Kidney (tissue), 14 donors: ENCODE data around the gene SIK3. TPM values are rescaled to one million over a fixed set of nuclear protein-coding genes. Genes with fewer than 3 reads are reported as not detected.

Experiments used
- DNase-seq, 5 donors: peaks; one replicate each; pipeline ENCODE4 v3.0.0-alpha.2; 2013 to 2020
- FAIRE-seq: peaks from 2 replicates; lab custom pipeline; 2012; peaks lifted over from hg19 to GRCh38; lab: Jason Lieb, UNC
- H3K27ac ChIP-seq, 2 donors: one replicate each; pipeline ENCODE4 v1.7.0; 2013; ENCODE audit warnings: low read depth in 2 of 2, low read length in 2 of 2, inconsistent platforms in 1 of 2
- H3K27me3 ChIP-seq: one replicate; pipeline ENCODE4 v1.7.1; 2013; ENCODE audit warnings: low read length, inconsistent platforms; ENCODE audit not compliant: control insufficient read depth, insufficient read depth
- H3K36me3 ChIP-seq, 3 donors: one replicate each; pipeline versions ENCODE4 v1.7.0 to v1.7.1; 2013; ENCODE audit warnings: low read length in 3 of 3, control low read depth in 1 of 3, inconsistent platforms in 1 of 3; ENCODE audit not compliant: insufficient read depth in 3 of 3, control insufficient read depth in 2 of 3
- H3K4me1 ChIP-seq, 3 donors: one replicate each; pipeline versions ENCODE4 v1.7.0 to v1.7.1; 2013; ENCODE audit warnings: low read length in 3 of 3, inconsistent platforms in 1 of 3, low read depth in 1 of 3; ENCODE audit not compliant: control insufficient read depth in 2 of 3, insufficient read depth in 2 of 3
- H3K4me3 ChIP-seq, 3 donors: one replicate each; pipeline versions ENCODE4 v1.7.0 to v1.8.1; 2013; ENCODE audit warnings: low read length in 3 of 3, control low read depth in 1 of 3, inconsistent platforms in 1 of 3
- H3K9ac ChIP-seq, 3 donors: one replicate each; pipeline versions ENCODE4 v1.7.0 to v1.7.1; 2013; ENCODE audit warnings: low read length in 3 of 3, control low read depth in 1 of 3, inconsistent platforms in 1 of 3
- H3K9me3 ChIP-seq, 3 donors: one replicate each; pipeline versions ENCODE4 v1.7.0 to v1.7.1; 2013; ENCODE audit warnings: low read length in 3 of 3, control low read depth in 1 of 3, inconsistent platforms in 1 of 3; ENCODE audit not compliant: control insufficient read depth in 2 of 3, insufficient read depth in 1 of 3
- CTCF ChIP-seq: IDR thresholded peaks from 3 replicates; pipeline ENCODE4 v1.5.1; 2012; ENCODE audit warnings: mild to moderate bottlenecking, moderate library complexity, borderline replicate concordance; ENCODE audit not compliant: insufficient read depth; ENCODE audit errors: extremely low read depth
- intact Hi-C: fragments of 100-400 bp; cut with DNase I; formaldehyde crosslinking; loops from one replicate; pipeline ENCODE4 v1.11.1; 2022
- polyA plus RNA-seq: library from polyadenylated mRNA; stranded (reverse); fragments of 350-450 nt; fragmentation: Illumina TruSeq; extraction: RNeasy Lipid Tissue Mini Kit (QIAGEN cat#74804); gene quantifications from one replicate; pipeline ENCODE4 v1.2.3, GENCODE V29; 2014; ENCODE audit warnings: low read depth, low replicate concordance; ENCODE audit not compliant: insufficient read depth
- total RNA-seq: library from RNA; stranded (reverse); fragmentation: NEBNext Ultra II Directional; extraction: Animal tissue kit (Norgen Biotek cat#: 25700); gene quantifications from one replicate; pipeline ENCODE4 v1.2.1, GENCODE V29; 2021
- donor health status: control.
- donor health status: control.
- donor health status: control.
- donor health status: control.
- donor health status: control.
- donor health status: DM: yes; HTN: yes; CAD: no.
- donor health status: Normal renal cell carcinoma (clear cell type).

The SIK3 gene
- total and polyA plus RNA-seq, 2 donors from 2014 or later, result 12.3 to 50.7 TPM

GRCh38 chr11:116931206-116931953, 166.8 kb downstream of the SIK3 start:
- Histone ChIP-seq H3K4me1 (peaks cover 3 to 12% (median 8%) of the 10 kb centered on the region in 3 donors), H3K9me3 (no peaks in the 10 kb centered on the region), H3K27me3 (no peaks in the 10 kb centered on the region), H3K4me3 (no peak overlapping the region), H3K36me3 (peaks cover 0 to 5% (median 0%) of the 10 kb centered on the region in 3 donors), H3K27ac (no peak overlapping the region), H3K9ac (no peak overlapping the region)
- intact Hi-C loops, result no loop called here
- peak in 1 of 5 donors; percentile 61 for DNase-seq
- no peak for TF ChIP-seq CTCF
- no peak for FAIRE-seq

DNA sequence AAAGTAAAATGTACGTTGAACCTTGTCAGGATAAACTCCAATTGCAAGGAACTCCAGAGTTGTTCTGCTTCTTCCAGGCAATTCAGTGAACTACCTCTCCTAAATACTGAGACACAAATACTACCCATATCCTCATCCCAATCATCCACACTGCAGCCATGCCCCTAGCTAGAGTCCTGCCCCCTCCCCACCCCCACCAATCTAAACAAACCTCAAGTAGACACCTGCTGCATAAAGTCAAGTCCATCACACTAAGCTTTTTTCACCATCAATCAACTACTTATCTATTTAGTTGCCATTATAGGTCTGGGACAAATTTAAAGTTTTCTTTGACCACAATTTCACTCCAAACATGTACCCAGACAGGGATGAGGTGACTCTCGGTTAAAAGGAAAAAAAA, 167.6 kb downstream of the SIK3 start:
- peaks cover 3 to 12% (median 8%) of the 10 kb centered on the region in 3 donors for H3K4me1 ChIP-seq
- FAIRE-seq (no peak), DNase-seq (no peak)
- no peak overlapping the region for H3K4me3 ChIP-seq
- intact Hi-C loops, result no loop called here
- no peaks in the 10 kb centered on the region for H3K9me3 ChIP-seq
- H3K27me3 ChIP-seq, result no peaks in the 10 kb centered on the region
- peak overlapping the region in 1 of 3 donors; percentile 11 for H3K9ac ChIP-seq
- H3K36me3 ChIP-seq, result peaks cover 0 to 8% (median 0%) of the 10 kb centered on the region in 3 donors
- no peak overlapping the region for H3K27ac ChIP-seq
- TF ChIP-seq CTCF, result no peak

GRCh38 chr11:116930177-116930576, 168.1 kb downstream of the SIK3 start:
- DNase-seq (peak in 3 of 5 donors; percentile 27 to 58 (median 34)), FAIRE-seq (no peak)
- intact Hi-C loops, result no loop called here
- H3K9me3 ChIP-seq, result no peaks in the 10 kb centered on the region
- peak overlapping the region in 1 of 3 donors; percentile 40 for H3K4me3 ChIP-seq
- H3K27me3 ChIP-seq, result no peaks in the 10 kb centered on the region
- H3K9ac ChIP-seq, result peak overlapping the region in 1 of 3 donors; percentile 11
- H3K4me1 ChIP-seq, result peaks cover 3 to 12% (median 8%) of the 10 kb centered on the region in 3 donors
- H3K27ac ChIP-seq, result no peak overlapping the region
- peaks cover 0 to 8% (median 0%) of the 10 kb centered on the region in 3 donors for H3K36me3 ChIP-seq
- TF ChIP-seq CTCF, result no peak
